ENCODE results near the gene HSD3B2. TPM values are rescaled to one million over a fixed set of nuclear protein-coding genes. Genes with fewer than 3 reads are reported as not detected.

HSD3B2 gene
- 0.72 TPM for polyA plus RNA-seq
- long read RNA-seq, donor 1, result 0 reads
- long read RNA-seq, donor 2, partial matches to known transcripts, result 0 of 1 reads
- long read RNA-seq, donor 2, other reads (novel, unspliced or antisense), result 0 of 1 reads
- long read RNA-seq, donor 3, result 0 reads
- long read RNA-seq, donor 4, result 0 reads
- long read RNA-seq, donor 5, result 0 reads
- long read RNA-seq, donor 6, partial matches to known transcripts, result 0 of 3 reads
- long read RNA-seq, donor 6, other reads (novel, unspliced or antisense), result 0 of 3 reads
- long read RNA-seq, donor 7, result 0 reads
- long read RNA-seq, donor 8, result 0 reads
- long read RNA-seq, donor 9, result 0 reads
- long read RNA-seq, donor 10, result 0 reads
- long read RNA-seq, donor 11, result 0 reads

GRCh38 chr1:119414950-119415349, at the start of gene HSD3B2:
Gene HSD3B2 (plus strand): TSS chr1:119415150. CDS start chr1:119415420, 270 bp downstream.
- H3K4me1 ChIP-seq (ENCODE audit: control insufficient read depth, insufficient read depth, low read length), result peaks cover 16% of the 10 kb centered on the region
- no peaks in the 10 kb centered on the region for H3K9me3 ChIP-seq (ENCODE audit: control insufficient read depth, low read depth, low read length)
- H3K36me3 ChIP-seq (ENCODE audit: control insufficient read depth, insufficient read depth, low read length), result no peaks in the 10 kb centered on the region
- no peak within 1 kb of the TSS for H3K4me3 ChIP-seq (ENCODE audit: low read length)
- H3K27ac ChIP-seq (ENCODE audit: low read length), result no peak within 1 kb of the TSS
- WGBS (ENCODE audit: insufficient coverage, low lambda C conversion rate), result no CpG with 5 or more reads among the region's 2 CpGs
- no peaks in the 10 kb centered on the region for H3K27me3 ChIP-seq (ENCODE audit: control insufficient read depth, insufficient read depth, low read length)
- DNase-seq, result no peak

- no peak for DNase-seq
Measured at GRCh38 chr1:119366424-119366823, 48.5 kb upstream of the HSD3B2 start.

GRCh38 chr1:119367432-119368124, 47.4 kb upstream of the HSD3B2 start:
- no peaks in the 10 kb centered on the region for H3K36me3 ChIP-seq (ENCODE audit: control insufficient read depth, insufficient read depth, low read length)
- no peak overlapping the region for H3K4me3 ChIP-seq (ENCODE audit: low read length)
- no peaks in the 10 kb centered on the region for H3K4me1 ChIP-seq (ENCODE audit: control insufficient read depth, insufficient read depth, low read length)
- H3K9me3 ChIP-seq (ENCODE audit: control insufficient read depth, low read depth, low read length), result no peaks in the 10 kb centered on the region
- H3K27ac ChIP-seq (ENCODE audit: low read length), result no peak overlapping the region
- no peaks in the 10 kb centered on the region for H3K27me3 ChIP-seq (ENCODE audit: control insufficient read depth, insufficient read depth, low read length)
- peak in 1 of 2 donors; percentile 29 for DNase-seq
- 93% methylated on average over 3 of the region's 13 CpGs for WGBS (ENCODE audit: insufficient coverage, low lambda C conversion rate)

More at GRCh38 chr1:119366424-119366823, 48.5 kb upstream of the HSD3B2 start:
- Histone ChIP-seq H3K36me3 (ENCODE audit: control insufficient read depth, insufficient read depth, low read length) (no peaks in the 10 kb centered on the region), H3K4me1 (ENCODE audit: control insufficient read depth, insufficient read depth, low read length) (no peaks in the 10 kb centered on the region), H3K27ac (ENCODE audit: low read length) (no peak overlapping the region), H3K27me3 (ENCODE audit: control insufficient read depth, insufficient read depth, low read length) (no peaks in the 10 kb centered on the region), H3K4me3 (ENCODE audit: low read length) (no peak overlapping the region), H3K9me3 (ENCODE audit: control insufficient read depth, low read depth, low read length) (no peaks in the 10 kb centered on the region)
- WGBS (ENCODE audit: insufficient coverage, low lambda C conversion rate), result no CpG with 5 or more reads among the region's 3 CpGs

GRCh38 chr1:119368554-119368953, 46.4 kb upstream of the HSD3B2 start, which contains the start of gene HAO2:
Gene HAO2 (plus strand): TSS chr1:119368785. CDS start chr1:119381086, 12,301 bp downstream.
- Histone ChIP-seq H3K4me3 (ENCODE audit: low read length) (peak within 1 kb of the TSS; percentile 5), H3K27ac (ENCODE audit: low read length) (peak within 1 kb of the TSS; percentile 42)

GRCh38 chr1:119370748-119371147, 44.2 kb upstream of the HSD3B2 start:
- Histone ChIP-seq H3K36me3 (ENCODE audit: control insufficient read depth, insufficient read depth, low read length) (no peaks in the 10 kb centered on the region), H3K27me3 (ENCODE audit: control insufficient read depth, insufficient read depth, low read length) (no peaks in the 10 kb centered on the region), H3K4me3 (ENCODE audit: low read length) (no peak overlapping the region), H3K27ac (ENCODE audit: low read length) (no peak overlapping the region), H3K4me1 (ENCODE audit: control insufficient read depth, insufficient read depth, low read length) (peaks cover 19% of the 10 kb centered on the region), H3K9me3 (ENCODE audit: control insufficient read depth, low read depth, low read length) (no peaks in the 10 kb centered on the region)
- WGBS (ENCODE audit: insufficient coverage, low lambda C conversion rate), result no CpG with 5 or more reads among the region's 2 CpGs
- DNase-seq, result no peak

More at GRCh38 chr1:119368554-119368953, 46.4 kb upstream of the HSD3B2 start, which contains the start of gene HAO2:
- WGBS (ENCODE audit: insufficient coverage, low lambda C conversion rate), result no CpG with 5 or more reads among the region's 2 CpGs
- no peaks in the 10 kb centered on the region for H3K36me3 ChIP-seq (ENCODE audit: control insufficient read depth, insufficient read depth, low read length)
- H3K9me3 ChIP-seq (ENCODE audit: control insufficient read depth, low read depth, low read length), result no peaks in the 10 kb centered on the region
- peak; percentile 21 to 38 for DNase-seq
- peaks cover 7% of the 10 kb centered on the region for H3K4me1 ChIP-seq (ENCODE audit: control insufficient read depth, insufficient read depth, low read length)
- no peaks in the 10 kb centered on the region for H3K27me3 ChIP-seq (ENCODE audit: control insufficient read depth, insufficient read depth, low read length)

- DNase-seq, result no peak
- Histone ChIP-seq H3K4me1 (ENCODE audit: control insufficient read depth, insufficient read depth, low read length) (peaks cover 19% of the 10 kb centered on the region), H3K27ac (ENCODE audit: low read length) (no peak overlapping the region), H3K27me3 (ENCODE audit: control insufficient read depth, insufficient read depth, low read length) (no peaks in the 10 kb centered on the region), H3K36me3 (ENCODE audit: control insufficient read depth, insufficient read depth, low read length) (no peaks in the 10 kb centered on the region), H3K9me3 (ENCODE audit: control insufficient read depth, low read depth, low read length) (no peaks in the 10 kb centered on the region), H3K4me3 (ENCODE audit: low read length) (no peak overlapping the region)
- no CpG with 5 or more reads among the region's 2 CpGs for WGBS (ENCODE audit: insufficient coverage, low lambda C conversion rate)
Measured at GRCh38 chr1:119371815-119372214, 43.1 kb upstream of the HSD3B2 start.

- DNase-seq, result peak; percentile 69 to 78
- H3K36me3 ChIP-seq (ENCODE audit: control insufficient read depth, insufficient read depth, low read length), result no peaks in the 10 kb centered on the region
- H3K4me1 ChIP-seq (ENCODE audit: control insufficient read depth, insufficient read depth, low read length), result peaks cover 19% of the 10 kb centered on the region
- WGBS (ENCODE audit: insufficient coverage, low lambda C conversion rate), result 83% methylated on average over 1 of the region's 6 CpGs
- H3K27ac ChIP-seq (ENCODE audit: low read length), result no peak overlapping the region
- H3K9me3 ChIP-seq (ENCODE audit: control insufficient read depth, low read depth, low read length), result no peaks in the 10 kb centered on the region
- H3K4me3 ChIP-seq (ENCODE audit: low read length), result no peak overlapping the region
- no peaks in the 10 kb centered on the region for H3K27me3 ChIP-seq (ENCODE audit: control insufficient read depth, insufficient read depth, low read length)
Measured at GRCh38 chr1:119372503-119373086, 42.4 kb upstream of the HSD3B2 start.

- no peak for DNase-seq
Measured at GRCh38 chr1:119373465-119373864, 41.5 kb upstream of the HSD3B2 start.

GRCh38 chr1:119374208-119374874, 40.6 kb upstream of the HSD3B2 start:
- Histone ChIP-seq H3K9me3 (ENCODE audit: control insufficient read depth, low read depth, low read length) (no peaks in the 10 kb centered on the region), H3K27me3 (ENCODE audit: control insufficient read depth, insufficient read depth, low read length) (no peaks in the 10 kb centered on the region), H3K36me3 (ENCODE audit: control insufficient read depth, insufficient read depth, low read length) (no peaks in the 10 kb centered on the region), H3K4me3 (ENCODE audit: low read length) (no peak overlapping the region), H3K4me1 (ENCODE audit: control insufficient read depth, insufficient read depth, low read length) (peaks cover 19% of the 10 kb centered on the region), H3K27ac (ENCODE audit: low read length) (peak overlapping the region; percentile 70)
- DNase-seq, result peak; percentile 42 to 63
- 25% methylated on average over 1 of the region's 4 CpGs for WGBS (ENCODE audit: insufficient coverage, low lambda C conversion rate)

More at GRCh38 chr1:119373465-119373864, 41.5 kb upstream of the HSD3B2 start:
- no CpG with 5 or more reads among the region's 2 CpGs for WGBS (ENCODE audit: insufficient coverage, low lambda C conversion rate)
- H3K4me3 ChIP-seq (ENCODE audit: low read length), result no peak overlapping the region
- peak overlapping the region; percentile 70 for H3K27ac ChIP-seq (ENCODE audit: low read length)
- H3K27me3 ChIP-seq (ENCODE audit: control insufficient read depth, insufficient read depth, low read length), result no peaks in the 10 kb centered on the region
- no peaks in the 10 kb centered on the region for H3K9me3 ChIP-seq (ENCODE audit: control insufficient read depth, low read depth, low read length)
- H3K4me1 ChIP-seq (ENCODE audit: control insufficient read depth, insufficient read depth, low read length), result peaks cover 19% of the 10 kb centered on the region
- H3K36me3 ChIP-seq (ENCODE audit: control insufficient read depth, insufficient read depth, low read length), result no peaks in the 10 kb centered on the region

GRCh38 chr1:119375366-119375765, 39.6 kb upstream of the HSD3B2 start:
- H3K4me1 ChIP-seq (ENCODE audit: control insufficient read depth, insufficient read depth, low read length), result peaks cover 19% of the 10 kb centered on the region
- 100% methylated on average over 1 of the region's 1 CpG for WGBS (ENCODE audit: insufficient coverage, low lambda C conversion rate)
- H3K9me3 ChIP-seq (ENCODE audit: control insufficient read depth, low read depth, low read length), result no peaks in the 10 kb centered on the region
- no peaks in the 10 kb centered on the region for H3K36me3 ChIP-seq (ENCODE audit: control insufficient read depth, insufficient read depth, low read length)
- no peak overlapping the region for H3K27ac ChIP-seq (ENCODE audit: low read length)
- no peak overlapping the region for H3K4me3 ChIP-seq (ENCODE audit: low read length)
- DNase-seq, result no peak
- no peaks in the 10 kb centered on the region for H3K27me3 ChIP-seq (ENCODE audit: control insufficient read depth, insufficient read depth, low read length)
